Tibial nerve (tissue), 4 donors: ENCODE measurements around the gene ELANE. TPM values are rescaled to one million over a fixed set of nuclear protein-coding genes. Genes with fewer than 3 reads are reported as not detected.
"Not testable (repeated sequence)": the region's sequence is repeated elsewhere in the genome, so short reads cannot be mapped to it uniquely, and the experiment has no call there.

Source experiments
- DNase-seq, 2 donors: peaks; one replicate each; pipeline ENCODE4 v3.0.0-alpha.2; 2019; ENCODE audit warnings: low spot score in 2 of 2
- H3K27ac ChIP-seq, 4 donors: fragments of 200-600 bp; sonication (generic) in 3 of 4; one replicate each; pipeline ENCODE4 v1.5.1; 2017 to 2019; ENCODE audit warnings: mild to moderate bottlenecking in 1 of 4
- H3K27me3 ChIP-seq, 2 donors: fragments of 200-600 bp; sonication (generic) in 1 of 2; one replicate each; pipeline versions ENCODE4 v1.5.1 to v1.6.0; 2017 to 2019
- H3K36me3 ChIP-seq, 3 donors: fragments of 200-600 bp; sonication (generic); one replicate each; pipeline ENCODE4 v1.5.1; 2018 to 2019
- H3K4me1 ChIP-seq, 4 donors: fragments of 200-600 bp; sonication (generic) in 3 of 4; one replicate each; pipeline ENCODE4 v1.5.1; 2017 to 2019
- H3K4me3 ChIP-seq, 4 donors: fragments of 200-600 bp; sonication (generic) in 3 of 4; one replicate each; pipeline ENCODE4 v1.5.1; 2017 to 2019; ENCODE audit warnings: mild to moderate bottlenecking in 1 of 4, moderate library complexity in 1 of 4
- H3K9me3 ChIP-seq, 4 donors: fragments of 200-600 bp; sonication (generic) in 3 of 4; one replicate each; pipeline ENCODE4 v1.5.1; 2017 to 2019
- EP300 ChIP-seq, 2 donors: sonication (generic); formaldehyde crosslinking; IDR thresholded peaks; one replicate each; pipeline ENCODE4 v1.6.1; 2017; ENCODE audit warnings: antibody characterized with exemption in 2 of 2, mild to moderate bottlenecking in 1 of 2
- POLR2A ChIP-seq, 2 donors: fragments of 450-650 bp; IDR thresholded peaks; one replicate each; pipeline ENCODE4 v1.6.1; 2017; ENCODE audit warnings: antibody characterized with exemption in 2 of 2, mild to moderate bottlenecking in 2 of 2, moderate library complexity in 2 of 2
- WGBS, 2 donors: methylation state at CpG; one replicate each; pipeline ENCODE4 v1.1.5; 2018; 5-methylcytosine and 5-hydroxymethylcytosine counted together
- total RNA-seq, 4 donors: library from RNA; depleted of rRNA; stranded (reverse); fragments of >200 nt; gene quantifications; one replicate each; pipeline ENCODE4 v1.1.0, GENCODE V29; 2016
- TF ChIP-seq, protein P1 (sequence below), 5 experiments: fragments of 200-600 bp in 3 of 5; fragments of 450-650 bp in 2 of 5; sonication (generic) in 3 of 5; IDR thresholded peaks; one replicate each; pipeline ENCODE4 v1.5.1; 2016 to 2019; ENCODE audit warnings: antibody characterized with exemption in 5 of 5, mild to moderate bottlenecking in 3 of 5, moderate library complexity in 2 of 5

Gene ELANE
- total RNA-seq, 4 donors from 2014 or later = 0.66 to 12.6 (median 4.2) TPM

DNA sequence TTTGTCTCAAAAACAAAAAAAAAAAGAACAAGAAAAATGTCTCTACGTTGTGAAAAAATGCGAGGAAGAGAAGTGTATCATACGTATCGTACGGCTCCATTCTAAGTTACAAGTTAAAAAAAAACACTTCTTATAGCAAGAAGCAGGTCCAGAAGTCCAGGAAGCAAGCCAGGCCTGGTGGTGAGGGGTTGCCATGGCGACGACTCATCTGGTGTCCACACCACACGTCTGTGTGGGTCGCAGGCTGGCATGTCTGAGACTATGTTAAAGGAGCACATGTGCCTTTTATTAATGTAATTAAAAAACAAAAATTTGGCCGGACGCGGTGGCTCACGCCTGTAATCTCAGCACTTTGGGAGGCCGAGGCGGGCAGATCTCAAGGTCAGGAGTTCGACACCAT, 35.0 kb downstream of the ELANE start:
- WGBS, 2 donors = 77 to 80% methylated on average over 16 of the region's 16 CpGs
- TF ChIP-seq, protein P1, sequence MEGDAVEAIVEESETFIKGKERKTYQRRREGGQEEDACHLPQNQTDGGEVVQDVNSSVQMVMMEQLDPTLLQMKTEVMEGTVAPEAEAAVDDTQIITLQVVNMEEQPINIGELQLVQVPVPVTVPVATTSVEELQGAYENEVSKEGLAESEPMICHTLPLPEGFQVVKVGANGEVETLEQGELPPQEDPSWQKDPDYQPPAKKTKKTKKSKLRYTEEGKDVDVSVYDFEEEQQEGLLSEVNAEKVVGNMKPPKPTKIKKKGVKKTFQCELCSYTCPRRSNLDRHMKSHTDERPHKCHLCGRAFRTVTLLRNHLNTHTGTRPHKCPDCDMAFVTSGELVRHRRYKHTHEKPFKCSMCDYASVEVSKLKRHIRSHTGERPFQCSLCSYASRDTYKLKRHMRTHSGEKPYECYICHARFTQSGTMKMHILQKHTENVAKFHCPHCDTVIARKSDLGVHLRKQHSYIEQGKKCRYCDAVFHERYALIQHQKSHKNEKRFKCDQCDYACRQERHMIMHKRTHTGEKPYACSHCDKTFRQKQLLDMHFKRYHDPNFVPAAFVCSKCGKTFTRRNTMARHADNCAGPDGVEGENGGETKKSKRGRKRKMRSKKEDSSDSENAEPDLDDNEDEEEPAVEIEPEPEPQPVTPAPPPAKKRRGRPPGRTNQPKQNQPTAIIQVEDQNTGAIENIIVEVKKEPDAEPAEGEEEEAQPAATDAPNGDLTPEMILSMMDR (IDR thresholded peaks at IDR 0.05) = no peak
- TF ChIP-seq EP300 (IDR thresholded peaks at IDR 0.05) = no peak
- TF ChIP-seq POLR2A (IDR thresholded peaks at IDR 0.05) = no peak
- peaks cover 0 to 92% (median 13%) of the 10 kb centered on the region in 3 donors for H3K36me3 ChIP-seq

DNA sequence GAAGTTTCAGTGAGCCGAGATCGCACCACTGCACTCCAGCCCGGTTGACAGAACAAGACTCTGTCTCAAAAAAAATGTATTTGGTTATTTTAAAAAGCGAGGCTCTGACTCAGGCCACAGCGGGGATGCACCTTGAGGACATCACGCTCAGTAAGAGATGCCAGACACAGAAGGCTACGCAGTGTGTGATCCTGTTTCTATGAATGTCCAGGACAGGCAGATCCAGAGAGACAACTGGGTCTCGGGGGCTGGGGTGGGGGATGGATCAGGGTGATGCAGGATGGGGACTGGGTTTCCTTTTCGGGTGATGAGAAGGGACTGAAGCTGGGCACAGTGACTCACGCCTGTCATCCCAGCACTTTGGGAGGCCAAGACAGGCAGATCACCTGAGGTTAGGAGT, 35.5 kb downstream of the ELANE start:
- no peak overlapping the region for H3K27ac ChIP-seq
- H3K27me3 ChIP-seq = no peaks in the 10 kb centered on the region
- no peaks in the 10 kb centered on the region for H3K9me3 ChIP-seq
- H3K4me3 ChIP-seq = no peak overlapping the region
- H3K4me1 ChIP-seq = peaks cover 0 to 11% (median 3%) of the 10 kb centered on the region in 4 donors
- no peak for TF ChIP-seq POLR2A (IDR thresholded peaks at IDR 0.05)
- no peak for TF ChIP-seq EP300 (IDR thresholded peaks at IDR 0.05)
- TF ChIP-seq, protein P1 (IDR thresholded peaks at IDR 0.05) = no peak
- peaks cover 0 to 87% (median 12%) of the 10 kb centered on the region in 3 donors for H3K36me3 ChIP-seq
- no peak for DNase-seq
- 92 to 95% methylated on average over 10 of the region's 10 CpGs for WGBS, 2 donors

More for the DNA sequence above, 35.0 kb downstream of the ELANE start:
- Histone ChIP-seq H3K27ac (no peak overlapping the region), H3K27me3 (no peaks in the 10 kb centered on the region), H3K9me3 (no peaks in the 10 kb centered on the region), H3K4me1 (peaks cover 0 to 9% (median 2%) of the 10 kb centered on the region in 4 donors), H3K4me3 (no peak overlapping the region)
- no peak for DNase-seq

DNA sequence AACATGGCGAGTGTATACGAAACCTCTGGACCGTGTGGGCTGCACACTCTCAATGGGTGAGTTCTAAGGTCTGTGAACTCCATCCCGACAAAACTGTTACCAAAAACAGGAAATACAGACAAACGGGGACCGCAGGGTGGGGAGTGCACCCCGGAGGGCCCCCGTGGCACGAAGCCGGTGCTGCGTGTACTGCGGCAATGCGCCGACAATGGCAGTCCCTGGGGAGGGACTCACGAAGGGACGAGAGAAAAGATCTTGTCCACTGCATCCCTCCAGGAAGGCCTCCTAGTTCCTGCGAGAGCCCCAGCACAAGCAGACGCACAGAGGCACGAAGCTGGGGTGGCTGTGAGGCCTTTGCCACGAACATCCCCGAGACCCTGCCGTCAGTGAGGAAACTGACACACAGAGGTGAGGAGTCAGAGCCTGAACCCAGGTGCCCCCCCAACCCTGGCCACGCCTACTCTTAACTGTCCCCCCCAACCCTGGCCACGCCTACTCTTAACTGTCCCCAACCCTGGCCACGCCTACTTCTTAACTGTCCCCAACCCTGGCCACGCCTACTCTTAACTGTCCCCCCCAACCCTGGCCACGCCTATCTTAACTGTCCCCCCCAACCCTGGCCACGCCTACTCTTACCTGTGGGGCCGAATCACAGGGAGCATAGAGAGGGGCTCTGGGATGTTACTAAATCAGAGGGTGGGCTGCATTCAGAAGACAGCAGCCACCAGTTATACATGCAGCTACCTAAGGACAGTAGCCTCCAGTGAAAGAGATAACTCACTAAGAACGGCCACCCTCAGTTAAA, 36.7 kb downstream of the ELANE start:
- DNase-seq = no peak
- Histone ChIP-seq H3K27me3 (no peaks in the 10 kb centered on the region), H3K9me3 (no peaks in the 10 kb centered on the region), H3K27ac (no peak overlapping the region), H3K4me1 (peaks cover 0 to 15% (median 3%) of the 10 kb centered on the region in 4 donors), H3K36me3 (peaks cover 0 to 75% (median 9%) of the 10 kb centered on the region in 3 donors), H3K4me3 (no peak overlapping the region)
- TF ChIP-seq EP300 (IDR thresholded peaks at IDR 0.05) (no peak), POLR2A (IDR thresholded peaks at IDR 0.05) (no peak)
- TF ChIP-seq, protein P1 (IDR thresholded peaks at IDR 0.05) = no peak
- WGBS, 2 donors = 86% methylated on average over 30 of the region's 30 CpGs

DNA sequence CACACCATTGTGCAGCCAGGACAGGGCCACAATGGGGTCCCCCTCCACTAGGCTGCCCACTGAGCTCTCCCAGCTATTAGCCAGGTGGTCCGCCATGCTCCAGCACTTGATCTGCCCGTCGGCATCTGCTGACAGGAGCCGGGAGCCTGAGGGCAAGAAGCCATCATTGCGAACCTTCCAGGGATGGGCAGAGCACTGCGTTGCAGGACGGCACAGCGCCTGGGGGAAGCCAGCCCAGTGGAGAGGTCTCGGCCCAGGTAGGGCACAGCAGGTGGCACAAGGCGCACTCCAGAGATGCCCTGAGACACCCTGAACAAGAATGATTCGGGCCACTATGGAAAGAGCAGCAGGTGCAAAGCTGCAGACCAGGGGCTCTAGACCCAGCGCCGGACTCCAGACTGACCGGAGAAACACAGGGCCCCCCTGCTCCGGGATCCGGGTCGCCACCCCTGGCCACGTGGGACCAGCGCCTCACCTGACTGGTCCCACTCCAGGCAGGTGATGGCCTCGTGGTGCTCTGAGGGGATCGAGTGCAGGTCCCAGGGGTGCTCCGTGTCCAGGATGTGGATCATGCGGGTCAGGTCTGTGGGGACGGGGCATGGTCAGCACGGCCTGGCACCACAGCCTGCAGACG, 37.7 kb downstream of the ELANE start:
- H3K9me3 ChIP-seq = no peaks in the 10 kb centered on the region
- H3K4me3 ChIP-seq = no peak overlapping the region
- H3K27ac ChIP-seq = no peak overlapping the region
- WGBS, 2 donors = 89 to 90% methylated on average over 17 to 21 of the region's 26 CpGs
- no peaks in the 10 kb centered on the region for H3K27me3 ChIP-seq
- DNase-seq = no peak
- TF ChIP-seq EP300 (IDR thresholded peaks at IDR 0.05) = no peak
- no peak for TF ChIP-seq POLR2A (IDR thresholded peaks at IDR 0.05)
- TF ChIP-seq, protein P1 (IDR thresholded peaks at IDR 0.05) = no peak
- peaks cover 0 to 65% (median 9%) of the 10 kb centered on the region in 3 donors for H3K36me3 ChIP-seq
- peaks cover 0 to 15% (median 3%) of the 10 kb centered on the region in 4 donors for H3K4me1 ChIP-seq

DNA sequence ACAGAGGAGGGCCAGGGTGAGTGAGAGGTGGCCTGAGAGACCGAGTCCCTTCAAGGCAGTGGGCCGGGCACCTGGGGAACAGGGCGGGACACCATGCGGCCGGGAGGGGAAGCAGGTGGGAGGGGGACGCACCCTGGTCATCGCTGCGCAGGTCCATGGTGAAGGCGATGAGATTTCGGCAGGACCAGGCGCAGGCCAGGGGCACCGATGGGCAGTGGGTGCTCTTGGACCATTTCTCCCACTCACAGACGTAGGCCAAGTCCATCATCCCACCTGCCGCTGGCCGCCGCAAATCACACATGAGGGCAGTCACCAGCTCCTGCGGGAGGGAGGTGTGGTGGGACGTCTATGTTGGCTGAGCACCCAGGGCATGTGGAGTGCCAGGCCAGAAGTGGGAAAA, 38.7 kb downstream of the ELANE start:
- no peaks in the 10 kb centered on the region for H3K27me3 ChIP-seq
- no peaks in the 10 kb centered on the region for H3K9me3 ChIP-seq
- no peak for DNase-seq
- WGBS, 2 donors = 85 to 87% methylated on average over 13 to 16 of the region's 18 CpGs
- H3K4me1 ChIP-seq = peaks cover 0 to 15% (median 3%) of the 10 kb centered on the region in 4 donors
- TF ChIP-seq POLR2A (IDR thresholded peaks at IDR 0.05) (no peak), EP300 (IDR thresholded peaks at IDR 0.05) (no peak)
- TF ChIP-seq, protein P1 (IDR thresholded peaks at IDR 0.05) = no peak
- H3K36me3 ChIP-seq = peaks cover 0 to 54% (median 3%) of the 10 kb centered on the region in 3 donors
- no peak overlapping the region for H3K4me3 ChIP-seq
- H3K27ac ChIP-seq = no peak overlapping the region

DNA sequence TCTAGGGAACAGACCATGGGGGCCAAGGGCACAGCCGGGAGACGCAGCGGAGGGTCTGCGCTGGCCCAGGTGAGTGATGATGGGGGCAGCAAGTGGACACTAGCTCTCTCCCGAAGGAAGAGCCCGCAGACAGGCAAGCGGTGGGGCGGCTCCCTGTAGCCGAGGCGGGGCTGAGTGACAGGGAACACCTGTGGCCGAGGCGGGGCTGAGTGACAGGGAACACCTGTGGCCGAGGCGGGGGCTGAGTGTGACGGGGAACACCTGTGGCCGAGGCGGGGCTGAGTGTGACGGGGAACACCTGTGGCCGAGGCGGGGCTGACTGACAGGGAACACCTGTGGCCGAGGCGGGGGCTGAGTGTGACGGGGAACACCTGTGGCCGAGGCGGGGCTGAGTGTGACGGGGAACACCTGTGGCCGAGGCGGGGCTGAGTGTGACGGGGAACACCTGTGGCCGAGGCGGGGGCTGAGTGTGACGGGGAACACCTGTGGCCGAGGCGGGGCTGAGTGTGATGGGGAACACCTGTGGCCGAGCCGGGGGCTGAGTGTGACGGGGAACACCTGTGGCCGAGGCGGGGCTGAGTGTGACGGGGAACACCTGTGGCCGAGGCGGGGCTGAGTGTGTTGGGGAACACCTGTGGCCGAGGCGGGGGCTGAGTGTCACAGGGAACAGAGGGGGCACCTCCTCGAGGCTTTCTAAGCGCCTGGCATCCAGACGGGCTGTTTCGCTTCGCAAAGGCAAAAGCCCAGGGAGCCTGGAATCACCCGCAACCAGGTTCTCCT, 39.5 kb downstream of the ELANE start:
- Histone ChIP-seq H3K4me1 (peaks cover 0 to 15% (median 3%) of the 10 kb centered on the region in 4 donors), H3K36me3 (peaks cover 0 to 47% (median 0%) of the 10 kb centered on the region in 3 donors), H3K4me3 (peak overlapping the region in 3 of 4 donors; percentile 65 to 90 (median 76)), H3K27ac (peak overlapping the region in 3 of 4 donors; percentile 88 to 96 (median 92))
- H3K27me3 ChIP-seq, DNase-seq, H3K9me3 ChIP-seq: not testable (repeated sequence)
- WGBS, 2 donors = 82% methylated on average over 36 to 40 of the region's 50 CpGs
